ENCODE data around the gene EDIL3.

EDIL3 gene

GRCh38 chr5:84265739-84266550 is 118.7 kb downstream of the EDIL3 start:
- Histone ChIP-seq H2AFZ (ENCODE audit: low read length) (no peak overlapping the region), H3K27ac (ENCODE audit: low read length) (no peak overlapping the region), H3F3A (ENCODE audit: insufficient read depth, low read length) (no peaks in the 10 kb centered on the region), H3K4me3 (ENCODE audit: low read length) (no peak overlapping the region), H3K9me2 (replicated peaks; ENCODE audit: insufficient read depth, low read length) (no peaks in the 10 kb centered on the region), H4K20me1 (ENCODE audit: insufficient read depth, low read length) (no peaks in the 10 kb centered on the region), H3K9ac (ENCODE audit: low read length) (no peak overlapping the region), H3K9me3 (replicated peaks; ENCODE audit: insufficient read depth, low read length) (no peaks in the 10 kb centered on the region), H3K27me3 (replicated peaks; ENCODE audit: insufficient read depth, low read length) (no peaks in the 10 kb centered on the region), H3K79me2 (ENCODE audit: low read length) (no peaks in the 10 kb centered on the region), H3K36me3 (replicated peaks; ENCODE audit: insufficient read depth, low read length) (no peaks in the 10 kb centered on the region), H3K4me2 (ENCODE audit: low read depth, low read length) (no peak overlapping the region), H3K4me1 (ENCODE audit: low read length) (no peaks in the 10 kb centered on the region)
- DNase-seq, result no peak
- TF ChIP-seq EZH2phosphoT487 (IDR thresholded peaks at IDR 0.05; ENCODE audit: low read length) (no peak), EZH2 (optimal IDR thresholded peaks at IDR 0.05; ENCODE audit: low read depth, low read length) (no peak)
- TF ChIP-seq, protein P1, sequence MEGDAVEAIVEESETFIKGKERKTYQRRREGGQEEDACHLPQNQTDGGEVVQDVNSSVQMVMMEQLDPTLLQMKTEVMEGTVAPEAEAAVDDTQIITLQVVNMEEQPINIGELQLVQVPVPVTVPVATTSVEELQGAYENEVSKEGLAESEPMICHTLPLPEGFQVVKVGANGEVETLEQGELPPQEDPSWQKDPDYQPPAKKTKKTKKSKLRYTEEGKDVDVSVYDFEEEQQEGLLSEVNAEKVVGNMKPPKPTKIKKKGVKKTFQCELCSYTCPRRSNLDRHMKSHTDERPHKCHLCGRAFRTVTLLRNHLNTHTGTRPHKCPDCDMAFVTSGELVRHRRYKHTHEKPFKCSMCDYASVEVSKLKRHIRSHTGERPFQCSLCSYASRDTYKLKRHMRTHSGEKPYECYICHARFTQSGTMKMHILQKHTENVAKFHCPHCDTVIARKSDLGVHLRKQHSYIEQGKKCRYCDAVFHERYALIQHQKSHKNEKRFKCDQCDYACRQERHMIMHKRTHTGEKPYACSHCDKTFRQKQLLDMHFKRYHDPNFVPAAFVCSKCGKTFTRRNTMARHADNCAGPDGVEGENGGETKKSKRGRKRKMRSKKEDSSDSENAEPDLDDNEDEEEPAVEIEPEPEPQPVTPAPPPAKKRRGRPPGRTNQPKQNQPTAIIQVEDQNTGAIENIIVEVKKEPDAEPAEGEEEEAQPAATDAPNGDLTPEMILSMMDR (IDR thresholded peaks at IDR 0.05; ENCODE audit: low read length), result no peak

GRCh38 chr5:84265130-84265529 is 119.5 kb downstream of the EDIL3 start:
- no peak overlapping the region for H3K4me3 ChIP-seq (ENCODE audit: low read length)
- no peak for DNase-seq
- H3K27ac ChIP-seq (ENCODE audit: low read length), result no peak overlapping the region
- no peaks in the 10 kb centered on the region for H4K20me1 ChIP-seq (ENCODE audit: insufficient read depth, low read length)
- H2AFZ ChIP-seq (ENCODE audit: low read length), result no peak overlapping the region
- H3K79me2 ChIP-seq (ENCODE audit: low read length), result no peaks in the 10 kb centered on the region
- H3K9me2 ChIP-seq (replicated peaks; ENCODE audit: insufficient read depth, low read length), result no peaks in the 10 kb centered on the region
- H3K4me1 ChIP-seq (ENCODE audit: low read length), result 0 out of 2 replicates have a peak, but pooled peaks cover 2% of the 10 kb centered on the region
- H3K4me2 ChIP-seq (ENCODE audit: low read depth, low read length), result no peak overlapping the region
- TF ChIP-seq, protein P1 (IDR thresholded peaks at IDR 0.05; ENCODE audit: low read length), result no peak
- TF ChIP-seq EZH2phosphoT487 (IDR thresholded peaks at IDR 0.05; ENCODE audit: low read length), result no peak
- TF ChIP-seq EZH2 (optimal IDR thresholded peaks at IDR 0.05; ENCODE audit: low read depth, low read length), result no peak
- no peaks in the 10 kb centered on the region for H3F3A ChIP-seq (ENCODE audit: insufficient read depth, low read length)
- no peaks in the 10 kb centered on the region for H3K27me3 ChIP-seq (replicated peaks; ENCODE audit: insufficient read depth, low read length)
- H3K9ac ChIP-seq (ENCODE audit: low read length), result no peak overlapping the region
- H3K36me3 ChIP-seq (replicated peaks; ENCODE audit: insufficient read depth, low read length), result no peaks in the 10 kb centered on the region
- no peaks in the 10 kb centered on the region for H3K9me3 ChIP-seq (replicated peaks; ENCODE audit: insufficient read depth, low read length)

- Histone ChIP-seq H3K36me3 (replicated peaks; ENCODE audit: insufficient read depth, low read length) (no peaks in the 10 kb centered on the region), H3K27me3 (replicated peaks; ENCODE audit: insufficient read depth, low read length) (no peaks in the 10 kb centered on the region), H2AFZ (ENCODE audit: low read length) (no peak overlapping the region), H3K4me2 (ENCODE audit: low read depth, low read length) (no peak overlapping the region), H3K4me1 (ENCODE audit: low read length) (peaks cover 9% of the 10 kb centered on the region; the same call in 1 of the 2 replicates), H4K20me1 (ENCODE audit: insufficient read depth, low read length) (no peaks in the 10 kb centered on the region), H3F3A (ENCODE audit: insufficient read depth, low read length) (no peaks in the 10 kb centered on the region), H3K9me3 (replicated peaks; ENCODE audit: insufficient read depth, low read length) (no peaks in the 10 kb centered on the region), H3K79me2 (ENCODE audit: low read length) (no peaks in the 10 kb centered on the region), H3K27ac (ENCODE audit: low read length) (no peak overlapping the region), H3K9ac (ENCODE audit: low read length) (no peak overlapping the region), H3K9me2 (replicated peaks; ENCODE audit: insufficient read depth, low read length) (no peaks in the 10 kb centered on the region), H3K4me3 (ENCODE audit: low read length) (no peak overlapping the region)
- no peak for DNase-seq
- TF ChIP-seq EZH2 (optimal IDR thresholded peaks at IDR 0.05; ENCODE audit: low read depth, low read length), result no peak
- TF ChIP-seq, protein P1 (IDR thresholded peaks at IDR 0.05; ENCODE audit: low read length), result no peak
- no peak for TF ChIP-seq EZH2phosphoT487 (IDR thresholded peaks at IDR 0.05; ENCODE audit: low read length)
These were observed 123.7 kb downstream of the EDIL3 start for GRCh38 chr5:84260939-84261338.
